B cell (primary cell): ENCODE data around the gene AQP3. TPM values are rescaled to one million over a fixed set of nuclear protein-coding genes. Genes with fewer than 3 reads are reported as not detected.
"Not testable (repeated sequence)": the region's sequence is repeated elsewhere in the genome, so short reads cannot be mapped to it uniquely, and the experiment has no call there.

ENCODE experiments used
- ATAC-seq: fragments of 200-7000 bp; cut with Tn5 transposase; one replicate; pipeline ENCODE4 v1.10.0; 2021; ENCODE audit warnings: low read depth, mild to moderate bottlenecking, moderate number of reproducible peaks, moderate library complexity
- CTCF ChIA-PET: fragments of 350-600 bp; sonication (Branson Sonifier 250); formaldehyde crosslinking; loops from one replicate; lab custom pipeline; 2021; ENCODE audit warnings: antibody characterized with exemption, inconsistent platforms; lab: Charles Lee
- POLR2A ChIA-PET: fragments of 350-600 bp; sonication (Branson Sonifier 250); formaldehyde crosslinking; loops from one replicate; lab custom pipeline; 2021; ENCODE audit warnings: antibody characterized with exemption; lab: Charles Lee
- DNase-seq: peaks from one replicate; pipeline ENCODE4 v3.0.0; 2013
- H2AFZ ChIP-seq: 2 replicates; pipeline ENCODE4 v1.6.1; 2012; ENCODE audit warnings: mild to moderate bottlenecking, low read depth, low read length; ENCODE audit not compliant: insufficient read depth, poor library complexity, severe bottlenecking
- H3K27ac ChIP-seq, 2 donors: 1 replicate in 1 of 2; 2 replicates in 1 of 2; pipeline ENCODE4 v1.5.1; 2012 to 2013; ENCODE audit warnings: low read length in 2 of 2, mild to moderate bottlenecking in 2 of 2, moderate library complexity in 1 of 2
- H3K27me3 ChIP-seq, 4 experiments: fragments of 200-600 bp in 1 of 4; sonication (generic) in 1 of 4; replicated peaks in 1 of 4; 1 replicate in 2 of 4; 2 replicates in 2 of 4; pipeline versions ENCODE4 v1.6.1 to v1.7.0; 2013 to 2016; ENCODE audit warnings: low read length in 3 of 4, mild to moderate bottlenecking in 2 of 4, mixed read lengths in 1 of 4, moderate library complexity in 1 of 4; ENCODE audit not compliant: insufficient read depth in 4 of 4, control insufficient read depth in 3 of 4; ENCODE audit errors: control extremely low read depth in 1 of 4
- H3K36me3 ChIP-seq, 2 experiments: replicated peaks in 1 of 2; 1 replicate in 1 of 2; 2 replicates in 1 of 2; pipeline versions ENCODE4 v1.6.1 to v1.7.1; 2013; ENCODE audit warnings: low read length in 1 of 2; ENCODE audit not compliant: insufficient read depth in 2 of 2, control insufficient read depth in 1 of 2; ENCODE audit errors: control extremely low read depth in 1 of 2, extremely low read depth in 1 of 2
- H3K4me1 ChIP-seq, 2 donors: fragments of 200-600 bp in 1 of 2; sonication (generic) in 1 of 2; 1 replicate in 1 of 2; 2 replicates in 1 of 2; pipeline versions ENCODE4 v1.5.1 to v1.6.1; 2013 to 2017; ENCODE audit warnings: low read length in 2 of 2; ENCODE audit not compliant: control insufficient read depth in 2 of 2, insufficient read depth in 2 of 2
- H3K4me2 ChIP-seq: replicated peaks from 2 replicates; pipeline ENCODE3; 2012; ENCODE audit warnings: mild to moderate bottlenecking, low read depth, low read length; ENCODE audit not compliant: poor library complexity, severe bottlenecking
- H3K4me3 ChIP-seq, 5 experiments: fragments of 200-600 bp in 1 of 5; sonication (generic) in 1 of 5; 1 replicate in 3 of 5; 2 replicates in 2 of 5; pipeline versions ENCODE4 v1.5.1 to v1.7.0; 2011 to 2016; ENCODE audit warnings: low read length in 4 of 5, mild to moderate bottlenecking in 4 of 5, low read depth in 2 of 5, control low read depth in 1 of 5, moderate library complexity in 1 of 5; ENCODE audit not compliant: insufficient read depth in 1 of 5; ENCODE audit errors: control extremely low read depth in 1 of 5, extremely low read depth in 1 of 5
- H3K79me2 ChIP-seq: fragments of 200-600 bp; sonication (generic); one replicate; pipeline ENCODE4 v1.6.0; 2016; ENCODE audit warnings: low read length; ENCODE audit not compliant: control insufficient read depth, insufficient read depth
- H3K9ac ChIP-seq: fragments of 200-600 bp; sonication (generic); 2 replicates; pipeline ENCODE4 v1.6.1; 2017; ENCODE audit warnings: mild to moderate bottlenecking, low read length, moderate library complexity
- H3K9me3 ChIP-seq, 3 donors: one replicate each; pipeline versions ENCODE4 v1.6.1 to v1.7.1; 2013; ENCODE audit warnings: low read length in 2 of 3; ENCODE audit not compliant: control insufficient read depth in 2 of 3, insufficient read depth in 1 of 3; ENCODE audit errors: control extremely low read depth in 1 of 3
- H4K20me1 ChIP-seq: 2 replicates; pipeline ENCODE4 v1.6.0; 2012; ENCODE audit warnings: mild to moderate bottlenecking, low read length; ENCODE audit not compliant: insufficient read depth, control insufficient read depth, poor library complexity, severe bottlenecking
- H3K27ac Mint-ChIP-seq: one replicate; pipeline ENCODE4 v1.8.0; 2021; ENCODE audit warnings: mixed read lengths
- H3K27me3 Mint-ChIP-seq: one replicate; pipeline ENCODE4 v1.8.0; 2021; ENCODE audit warnings: mixed read lengths
- H3K4me1 Mint-ChIP-seq: one replicate; pipeline ENCODE4 v1.8.0; 2021; ENCODE audit warnings: mixed read lengths
- H3K4me3 Mint-ChIP-seq: one replicate; pipeline ENCODE4 v1.8.0; 2021; ENCODE audit warnings: mixed read lengths
- H3K9me3 Mint-ChIP-seq: one replicate; pipeline ENCODE4 v1.8.0; 2022; ENCODE audit warnings: mixed read lengths; ENCODE audit not compliant: insufficient read depth
- CTCF ChIP-seq: fragments of 200-600 bp; IDR thresholded peaks from one replicate; pipeline ENCODE4 v1.8.0; 2022; ENCODE audit warnings: antibody characterized with exemption, mild to moderate bottlenecking
- EZH2 ChIP-seq: IDR thresholded peaks from 2 replicates; pipeline ENCODE4 v1.6.1; 2012; ENCODE audit warnings: borderline replicate concordance, low read depth, mild to moderate bottlenecking, moderate library complexity, low read length; ENCODE audit not compliant: insufficient read depth, poor library complexity, severe bottlenecking
- WGBS: methylation state at CpG from one replicate; pipeline ENCODE4 v1.1.5; 2013; ENCODE audit warnings: missing lambda C conversion rate; ENCODE audit not compliant: insufficient coverage; 5-methylcytosine and 5-hydroxymethylcytosine counted together
- intact Hi-C: fragments of 100-400 bp; cut with micrococcal nuclease; formaldehyde crosslinking; loops from one replicate; pipeline ENCODE4 v1.10.0; 2022
- polyA plus RNA-seq: library from polyadenylated mRNA; depleted of rRNA; stranded (reverse); fragments of >200 nt; gene quantifications from 2 replicates; pipeline ENCODE4 v1.2.3, GENCODE V29; 2012
- total RNA-seq, 2 donors: library from RNA; stranded (reverse); fragments of 120-200 nt in 1 of 2; gene quantifications; 1 replicate in 1 of 2; 2 replicates in 1 of 2; pipeline versions ENCODE4 v1.2.3 to v1.2.4, GENCODE V29; 2013 to 2022

AQP3 gene
- total and polyA plus RNA-seq, 2 donors (not counting 1 experiment from before 2014, with no cell fraction given): 1.8 to 10.0 TPM

DNA sequence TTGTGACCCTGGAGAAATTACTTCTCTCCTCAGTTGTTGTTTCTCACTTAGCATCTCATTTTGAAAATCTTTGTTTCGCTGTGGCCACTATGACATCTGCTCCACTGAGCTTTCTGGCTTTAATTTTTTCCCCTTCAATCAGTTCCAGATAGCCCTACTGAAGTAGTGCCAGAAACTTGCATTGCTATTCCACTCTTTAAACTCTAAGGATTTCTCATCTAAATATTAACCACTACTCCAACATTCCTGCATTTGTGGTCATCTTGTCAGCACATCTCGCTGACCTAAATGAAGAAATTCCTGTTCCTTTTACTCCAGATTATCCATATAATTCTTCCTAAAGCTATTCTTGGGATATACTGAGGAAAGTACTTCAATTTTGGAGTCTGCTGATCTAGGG lies 41.7 kb upstream of the AQP3 start:
- intact Hi-C loops: no loop called here
- no peaks in the 10 kb centered on the region for H3K9me3 ChIP-seq
- DNase-seq (no peak), ATAC-seq (no peak)
- Mint-ChIP-seq H3K4me1 (no peaks in the 10 kb centered on the region), H3K27ac (no peak overlapping the region), H3K9me3 (no peaks in the 10 kb centered on the region), H3K27me3 (peaks cover 4% of the 10 kb centered on the region), H3K4me3 (no peak overlapping the region)
- H3K4me3 ChIP-seq: no peak overlapping the region
- no peaks in the 10 kb centered on the region for H3K36me3 ChIP-seq
- H3K9ac ChIP-seq: no peak overlapping the region
- POLR2A ChIA-PET: no interaction called here
- H3K27me3 ChIP-seq: no peaks in the 10 kb centered on the region
- no peak overlapping the region for H3K27ac ChIP-seq
- no peaks in the 10 kb centered on the region for H3K79me2 ChIP-seq
- no peak overlapping the region for H2AFZ ChIP-seq
- CTCF ChIA-PET: no interaction called here
- no peaks in the 10 kb centered on the region for H4K20me1 ChIP-seq
- TF ChIP-seq CTCF (no peak), EZH2 (no peak)
- H3K4me1 ChIP-seq: no peaks in the 10 kb centered on the region
- H3K4me2 ChIP-seq: no peak overlapping the region
- 89% methylated on average over 1 of the region's 2 CpGs for WGBS

DNA sequence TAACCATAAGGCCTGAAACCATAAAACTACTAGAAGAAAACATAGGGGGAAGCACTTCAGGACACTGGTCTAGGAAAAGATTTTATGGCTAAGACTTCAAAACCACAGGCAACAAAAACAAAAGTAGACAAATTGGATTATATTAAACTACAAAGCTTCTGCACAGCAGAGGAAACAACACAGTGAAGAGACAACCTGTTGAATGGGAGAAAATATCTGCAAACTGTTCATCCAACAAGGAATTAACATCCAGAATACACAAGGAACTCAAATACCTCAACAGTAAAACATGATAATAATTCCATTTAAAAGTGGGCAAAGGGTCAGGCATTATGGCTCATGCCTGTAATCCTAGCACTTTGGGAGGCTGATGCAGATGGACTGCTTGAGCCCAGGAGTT lies 37.9 kb upstream of the AQP3 start:
- H3K36me3 ChIP-seq, H3K27ac Mint-ChIP-seq, H4K20me1 ChIP-seq, H3K4me1 Mint-ChIP-seq, H3K9ac ChIP-seq, H3K27me3 Mint-ChIP-seq, H3K27me3 ChIP-seq, intact Hi-C loops, H3K79me2 ChIP-seq, H3K4me3 ChIP-seq, H3K4me3 Mint-ChIP-seq, H3K4me2 ChIP-seq, H3K9me3 ChIP-seq, POLR2A ChIA-PET, CTCF ChIA-PET, DNase-seq, ATAC-seq, H3K4me1 ChIP-seq, H3K27ac ChIP-seq, H3K9me3 Mint-ChIP-seq, H2AFZ ChIP-seq: not testable (repeated sequence)
